Glutamatergic neuron (in vitro differentiated cells): ENCODE results near the gene ALDH16A1. TPM values are rescaled to one million over a fixed set of nuclear protein-coding genes. Genes with fewer than 3 reads are reported as not detected.
A peak's percentile ranks its signal among the peaks of the same experiment; 100 is the strongest.

Experiments
- DNase-seq: peaks from one replicate; pipeline ENCODE4 v3.0.0; 2022
- H3K27ac Mint-ChIP-seq: one replicate; pipeline ENCODE4 v1.8.0; 2020; ENCODE audit warnings: mild to moderate bottlenecking, mixed read lengths, inconsistent platforms; ENCODE audit not compliant: unreplicated experiment
- H3K27me3 Mint-ChIP-seq: one replicate; pipeline ENCODE4 v1.8.0; 2020; ENCODE audit warnings: mild to moderate bottlenecking, moderate library complexity, mixed read lengths, inconsistent platforms; ENCODE audit not compliant: unreplicated experiment
- H3K36me3 Mint-ChIP-seq: one replicate; pipeline ENCODE4 v1.8.0; 2020; ENCODE audit warnings: mild to moderate bottlenecking, mixed read lengths, inconsistent platforms; ENCODE audit not compliant: unreplicated experiment
- H3K4me1 Mint-ChIP-seq: one replicate; pipeline ENCODE4 v1.8.0; 2020; ENCODE audit warnings: mild to moderate bottlenecking, low read depth, mixed read lengths, inconsistent platforms; ENCODE audit not compliant: unreplicated experiment
- H3K4me3 Mint-ChIP-seq: one replicate; pipeline ENCODE4 v1.8.0; 2020; ENCODE audit warnings: mild to moderate bottlenecking, mixed read lengths, inconsistent platforms; ENCODE audit not compliant: unreplicated experiment
- H3K9me3 Mint-ChIP-seq: one replicate; pipeline ENCODE4 v1.8.0; 2020; ENCODE audit warnings: mild to moderate bottlenecking, moderate library complexity, mixed read lengths, inconsistent platforms; ENCODE audit not compliant: unreplicated experiment
- CTCF ChIP-seq: fragments of 200-600 bp; sonication (generic); IDR thresholded peaks from one replicate; pipeline ENCODE4 v1.5.0; 2021; ENCODE audit not compliant: partially characterized antibody, unreplicated experiment
- total RNA-seq: library from RNA; stranded (reverse); fragmentation: NEBNext Ultra II Directional; extraction: Animal tissue kit (Norgen Biotek cat#: 25700); gene quantifications from one replicate; pipeline ENCODE4 v1.2.1, GENCODE V29; 2021; ENCODE audit not compliant: unreplicated experiment

The ALDH16A1 gene
- total RNA-seq, 1 donor from 2014 or later, result 28.6 TPM

- peaks cover 7% of the 10 kb centered on the region for H3K4me1 Mint-ChIP-seq
- DNase-seq, result peak; percentile 48
- TF ChIP-seq CTCF, result no peak
- H3K36me3 Mint-ChIP-seq, result no peaks in the 10 kb centered on the region
- H3K9me3 Mint-ChIP-seq, result peaks cover 3% of the 10 kb centered on the region
- peak overlapping the region; percentile 65 for H3K4me3 Mint-ChIP-seq
- H3K27me3 Mint-ChIP-seq, result peaks cover 9% of the 10 kb centered on the region
- H3K27ac Mint-ChIP-seq, result peak overlapping the region; percentile 94
Measured at GRCh38 chr19:49474542-49474924, 21.5 kb downstream of the ALDH16A1 start.

- peaks cover 3% of the 10 kb centered on the region for H3K9me3 Mint-ChIP-seq
- H3K4me1 Mint-ChIP-seq, result peaks cover 7% of the 10 kb centered on the region
- H3K27ac Mint-ChIP-seq, result peak overlapping the region; percentile 94
- peak overlapping the region; percentile 65 for H3K4me3 Mint-ChIP-seq
- no peak for DNase-seq
- H3K36me3 Mint-ChIP-seq, result no peaks in the 10 kb centered on the region
- peaks cover 6% of the 10 kb centered on the region for H3K27me3 Mint-ChIP-seq
- no peak for TF ChIP-seq CTCF
Measured at GRCh38 chr19:49475191-49475917, 22.3 kb downstream of the ALDH16A1 start.

GRCh38 chr19:49475995-49476880, 23.2 kb downstream of the ALDH16A1 start:
- peak overlapping the region; percentile 48 for H3K4me3 Mint-ChIP-seq
- TF ChIP-seq CTCF, result peak; percentile 53
- H3K4me1 Mint-ChIP-seq, result peaks cover 4% of the 10 kb centered on the region
- peaks cover 6% of the 10 kb centered on the region for H3K27me3 Mint-ChIP-seq
- DNase-seq, result peak; percentile 92
- peak overlapping the region; percentile 73 for H3K27ac Mint-ChIP-seq
- no peaks in the 10 kb centered on the region for H3K36me3 Mint-ChIP-seq
- H3K9me3 Mint-ChIP-seq, result peaks cover 3% of the 10 kb centered on the region

- peaks cover 4% of the 10 kb centered on the region for H3K27me3 Mint-ChIP-seq
- H3K4me3 Mint-ChIP-seq, result no peak overlapping the region
- TF ChIP-seq CTCF, result no peak
- H3K9me3 Mint-ChIP-seq, result peaks cover 2% of the 10 kb centered on the region
- no peak overlapping the region for H3K27ac Mint-ChIP-seq
- no peaks in the 10 kb centered on the region for H3K36me3 Mint-ChIP-seq
- no peak for DNase-seq
- H3K4me1 Mint-ChIP-seq, result peaks cover 2% of the 10 kb centered on the region
Measured at GRCh38 chr19:49479975-49480628, 27.1 kb downstream of the ALDH16A1 start.
